ENCODE measurements around the gene KCP.

Gene KCP

GRCh38 chr7:128939075-128939860 lies 28.8 kb upstream of the KCP start:
- DNase-seq (ENCODE audit: low read depth in 2 of 2, low spot score in 1 of 2): no peak

- no peak for DNase-seq (ENCODE audit: low read depth in 2 of 2, low spot score in 1 of 2)
Observed at GRCh38 chr7:128938544-128939074, 28.1 kb upstream of the KCP start.

- no peak for DNase-seq (ENCODE audit: low read depth in 2 of 2, low spot score in 1 of 2)
Observed at GRCh38 chr7:128937647-128938543, 27.4 kb upstream of the KCP start, which contains the start of gene IRF5. IRF5 (plus strand) TSS chr7:128937927; CDS start chr7:128942082, 4,155 bp downstream.

- no peak for DNase-seq (ENCODE audit: low read depth in 2 of 2, low spot score in 1 of 2)
Observed at GRCh38 chr7:128937271-128937646, 26.8 kb upstream of the KCP start.

- no peak for DNase-seq (ENCODE audit: low read depth in 2 of 2, low spot score in 1 of 2)
Observed at GRCh38 chr7:128936798-128937197, 26.3 kb upstream of the KCP start.

GRCh38 chr7:128935342-128935730 lies 24.8 kb upstream of the KCP start:
- DNase-seq (ENCODE audit: low read depth in 2 of 2, low spot score in 1 of 2): no peak

- DNase-seq (ENCODE audit: low read depth in 2 of 2, low spot score in 1 of 2): no peak
Observed at GRCh38 chr7:128934361-128935341, 24.1 kb upstream of the KCP start.

GRCh38 chr7:128933180-128933891 lies 22.8 kb upstream of the KCP start:
- no peak for DNase-seq (ENCODE audit: low read depth in 2 of 2, low spot score in 1 of 2)

GRCh38 chr7:128932862-128933179 lies 22.3 kb upstream of the KCP start:
- DNase-seq (ENCODE audit: low read depth in 2 of 2, low spot score in 1 of 2): no peak

GRCh38 chr7:128931965-128932861 lies 21.7 kb upstream of the KCP start:
- no peak for DNase-seq (ENCODE audit: low read depth in 2 of 2, low spot score in 1 of 2)

- DNase-seq (ENCODE audit: low read depth in 2 of 2, low spot score in 1 of 2): no peak
Observed at GRCh38 chr7:128931190-128931798, 20.8 kb upstream of the KCP start.

GRCh38 chr7:128928882-128929788 lies 18.6 kb upstream of the KCP start:
- DNase-seq (ENCODE audit: low read depth in 2 of 2, low spot score in 1 of 2): no peak

- no peak for DNase-seq (ENCODE audit: low read depth in 2 of 2, low spot score in 1 of 2)
Observed at GRCh38 chr7:128928159-128928813, 17.8 kb upstream of the KCP start.

GRCh38 chr7:128924707-128925588 lies 14.4 kb upstream of the KCP start:
- DNase-seq (ENCODE audit: low read depth in 2 of 2, low spot score in 1 of 2): no peak

- no peak for DNase-seq (ENCODE audit: low read depth in 2 of 2, low spot score in 1 of 2)
Observed at GRCh38 chr7:128923411-128923800, 12.9 kb upstream of the KCP start.

Data from stimulated activated CD8-positive, alpha-beta memory T cell treated with anti-CD3 and anti-CD28 coated beads, Interleukin-4, amount 100 ng/mL, for 4 hours (primary cell).